Keratinocyte (primary cell): ENCODE data around the gene GFI1B.

Experiments used
- CTCF ChIP-seq, 3 experiments: IDR thresholded peaks in 1 of 3; conservative IDR thresholded peaks in 1 of 3; optimal IDR thresholded peaks in 1 of 3; 2 replicates in 2 of 3; 3 replicates in 1 of 3; pipeline versions ENCODE3 to v1.5.1; 2011; ENCODE audit warnings: low read length in 3 of 3, mild to moderate bottlenecking in 3 of 3, moderate library complexity in 2 of 3, control low read depth in 1 of 3, inconsistent platforms in 1 of 3; ENCODE audit not compliant: insufficient read depth in 2 of 3; ENCODE audit errors: extremely low read depth in 1 of 3
- EZH2 ChIP-seq: IDR thresholded peaks from one replicate; pipeline ENCODE4 v1.6.1; 2012; ENCODE audit warnings: inconsistent platforms, mild to moderate bottlenecking, low read length, moderate library complexity

GRCh38 chr9:132969783-132970182 lies 8.7 kb upstream of the GFI1B start:
- TF ChIP-seq CTCF (optimal IDR thresholded peaks at IDR 0.05 in 1 of 3, IDR thresholded peaks at IDR 0.05 in 1 of 3, conservative IDR thresholded peaks at IDR 0.05 in 1 of 3; ENCODE audit: extremely low read depth in 1 of 3, insufficient read depth in 2 of 3, low read length in 3 of 3) (no peak), EZH2 (no peak)
